GM21737 (cell line): ENCODE data around the gene GLOD4.

ENCODE experiments used
- ATAC-seq: cut with Tn5 transposase; IDR thresholded peaks from one replicate; pipeline ENCODE4 v1.9.1; 2021; ENCODE audit warnings: mild to moderate bottlenecking, moderate library complexity; ENCODE audit not compliant: unreplicated experiment

The GLOD4 gene

GRCh38 chr17:745406-745805, 36.7 kb downstream of the GLOD4 start:
- no peak for ATAC-seq

DNA sequence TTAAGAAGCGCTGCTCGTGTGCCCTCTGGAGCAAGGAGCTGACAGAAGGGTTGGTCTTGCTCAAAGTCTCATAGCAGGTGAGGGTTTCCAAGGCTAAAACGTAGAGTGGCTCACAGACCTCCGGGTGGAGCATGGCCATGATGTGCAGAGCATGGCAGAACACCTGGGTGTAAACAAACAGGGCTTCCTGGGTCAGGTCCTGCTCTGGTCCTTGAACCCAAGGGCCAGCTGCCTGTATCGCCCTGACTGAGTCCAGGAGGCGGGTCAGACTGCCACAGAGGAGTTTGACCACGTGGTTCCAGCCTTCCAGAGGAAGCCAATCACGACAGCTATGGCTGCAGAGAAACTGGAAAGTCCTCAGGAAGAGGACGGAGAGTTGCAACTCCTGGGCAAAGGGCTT, 37.1 kb downstream of the GLOD4 start:
- ATAC-seq = no peak

GRCh38 chr17:743139-743538, 38.9 kb downstream of the GLOD4 start:
- ATAC-seq = no peak

DNA sequence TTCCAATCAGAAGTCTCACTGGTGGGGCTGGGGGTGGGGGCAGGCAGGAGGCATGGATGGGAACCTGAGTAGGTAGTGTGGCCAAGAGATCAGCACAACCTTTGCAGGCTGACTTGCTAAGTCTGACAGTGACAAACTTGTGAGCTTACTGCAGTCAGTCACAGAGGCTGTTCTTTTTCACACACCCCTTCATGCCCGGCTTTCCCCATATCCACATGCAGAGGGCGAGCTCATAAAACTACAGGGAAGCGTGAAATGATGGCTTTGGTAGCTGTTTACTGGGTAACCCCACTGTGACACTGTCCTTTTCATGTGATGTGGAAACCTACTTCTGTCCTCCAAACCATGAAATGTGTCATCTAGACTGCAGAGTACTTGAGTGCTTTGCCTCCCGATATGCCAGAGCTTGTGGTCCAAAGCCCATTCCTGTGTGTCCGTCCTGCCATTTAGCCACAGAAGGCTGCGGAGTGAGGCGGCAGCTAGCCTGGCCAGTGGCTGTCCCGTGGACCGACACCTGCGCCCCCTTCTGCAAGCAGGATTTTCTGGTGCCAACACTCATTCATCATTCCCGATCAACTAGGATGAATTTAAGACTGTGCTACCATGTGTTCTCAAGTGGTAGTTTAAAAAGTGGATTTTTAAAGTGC, 39.8 kb downstream of the GLOD4 start:
- ATAC-seq = no peak

- ATAC-seq = peak; percentile 60
Observed at GRCh38 chr17:740240-741017, 41.7 kb downstream of the GLOD4 start.

GRCh38 chr17:737561-738113, 44.4 kb downstream of the GLOD4 start:
- no peak for ATAC-seq

- no peak for ATAC-seq
Observed at GRCh38 chr17:733743-734142, 48.3 kb downstream of the GLOD4 start.

DNA sequence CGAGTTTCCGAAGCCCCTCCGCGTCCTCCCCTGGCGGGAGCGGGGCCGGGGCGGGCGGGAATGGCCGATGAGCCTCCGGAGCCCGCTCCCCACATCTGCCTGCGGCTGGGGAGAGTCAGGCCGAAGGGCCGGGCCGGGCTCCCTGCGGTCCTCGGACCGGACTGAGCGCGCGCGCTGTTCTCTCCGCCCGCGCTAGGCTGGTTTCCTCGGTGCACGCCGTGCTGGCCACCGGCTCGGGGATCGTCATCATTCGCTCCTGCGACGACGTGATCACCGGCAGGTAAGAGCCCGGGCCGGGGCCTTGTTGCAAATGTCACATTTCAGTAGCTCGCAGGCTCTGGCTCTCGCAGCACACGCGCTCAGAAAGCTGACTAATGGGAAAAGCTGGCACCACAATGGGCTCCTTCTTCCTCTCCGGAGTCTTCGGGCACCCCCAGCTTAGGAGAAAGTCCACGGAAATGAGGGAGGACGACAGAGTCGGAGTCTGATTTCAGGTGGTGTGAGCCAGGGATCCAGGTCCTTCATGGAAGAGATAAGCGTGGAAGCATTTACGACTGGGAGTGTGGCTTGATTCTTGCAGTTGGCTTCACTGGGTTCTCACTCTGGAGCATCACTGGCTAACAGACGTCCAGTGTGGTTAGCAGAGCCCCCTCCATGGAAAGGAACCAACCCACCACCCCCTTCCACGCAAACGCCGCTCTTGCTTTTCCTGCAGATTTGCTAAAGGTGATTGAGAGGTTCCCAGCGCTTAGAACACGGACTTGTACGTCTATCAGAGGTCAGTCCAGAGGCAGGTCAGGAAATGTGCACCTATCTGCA, 49.0 kb downstream of the GLOD4 start:
- ATAC-seq = no peak

- no peak for ATAC-seq
Observed at GRCh38 chr17:732067-732901, 49.8 kb downstream of the GLOD4 start, which contains the start of gene TLCD3A. TSS of gene TLCD3A (plus strand) at chr17:732596. CDS start at chr17:732648, 52 bp downstream.

- no peak for ATAC-seq
Observed at GRCh38 chr17:731644-732066, 50.4 kb downstream of the GLOD4 start.

DNA sequence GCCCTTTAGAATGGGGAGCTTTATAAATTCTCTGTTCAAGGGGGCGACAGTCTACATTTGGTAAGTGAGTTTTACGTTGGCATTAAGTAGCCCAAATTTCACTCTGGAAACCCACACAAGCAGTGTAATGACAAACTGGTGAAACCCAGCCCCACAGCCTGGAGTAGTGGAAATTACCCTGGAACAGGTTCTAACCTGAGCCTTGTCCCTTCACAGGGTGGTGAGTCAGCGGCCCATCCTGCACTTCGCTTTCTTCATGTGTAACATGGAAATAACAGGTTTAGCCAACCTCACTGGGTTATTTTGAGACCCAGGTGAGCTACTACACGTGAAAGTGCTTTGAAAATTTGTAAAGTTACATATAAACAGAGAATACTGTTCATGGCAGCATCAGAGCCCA, 53.2 kb downstream of the GLOD4 start:
- ATAC-seq = no peak

DNA sequence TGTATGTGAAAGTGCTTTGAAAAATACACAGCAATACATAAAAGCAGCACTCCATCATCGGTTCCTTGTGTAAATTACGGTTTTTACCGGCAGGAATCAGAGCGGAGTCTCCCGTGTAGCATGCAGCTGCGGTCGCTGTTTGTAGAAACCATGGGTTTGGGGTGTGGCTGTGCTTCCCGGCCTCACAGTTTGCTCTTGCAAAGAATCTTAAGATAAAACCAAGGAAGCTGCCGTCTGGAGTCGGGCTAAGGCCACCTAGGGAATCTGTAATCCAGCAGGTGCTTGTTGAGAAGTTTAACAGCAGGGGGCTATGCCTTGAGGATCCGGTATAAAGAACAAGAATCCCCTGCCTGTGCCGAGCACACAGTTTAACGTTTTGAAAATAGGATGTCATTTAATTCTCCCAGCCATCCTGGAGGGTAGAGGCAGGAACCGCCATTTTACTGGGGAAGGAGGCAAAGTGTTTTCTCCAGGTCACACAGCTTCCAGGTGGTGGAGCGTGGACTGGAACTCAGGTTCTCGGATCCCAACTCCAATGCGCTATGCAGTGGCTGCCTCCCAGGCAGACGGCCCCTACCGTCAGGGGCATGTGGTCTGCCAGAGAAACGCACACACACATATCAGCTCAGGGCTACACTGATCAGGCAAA, 55.7 kb downstream of the GLOD4 start:
- no peak for ATAC-seq

GRCh38 chr17:725746-726145, 56.3 kb downstream of the GLOD4 start:
- ATAC-seq = no peak

GRCh38 chr17:725084-725483, 57.0 kb downstream of the GLOD4 start:
- no peak for ATAC-seq

DNA sequence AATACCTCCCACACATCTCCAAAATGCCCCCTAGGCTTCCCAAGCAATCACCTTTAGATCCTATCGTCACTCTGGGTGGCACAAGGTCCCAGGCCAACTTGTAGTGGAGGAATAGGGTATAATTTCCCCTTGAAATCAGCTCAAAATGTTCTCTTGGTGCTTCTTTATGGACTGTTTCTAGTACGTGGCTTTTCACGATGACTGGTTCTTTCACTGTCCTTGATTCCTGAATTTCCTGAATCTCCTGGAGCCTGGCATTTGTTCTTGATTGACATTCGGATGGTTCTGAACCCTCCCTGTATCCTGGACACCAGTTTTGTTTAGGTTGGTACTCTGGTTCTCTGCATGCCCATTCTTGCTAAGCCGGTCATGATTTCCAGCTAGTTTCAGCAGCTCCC, 60.5 kb downstream of the GLOD4 start:
- no peak for ATAC-seq

DNA sequence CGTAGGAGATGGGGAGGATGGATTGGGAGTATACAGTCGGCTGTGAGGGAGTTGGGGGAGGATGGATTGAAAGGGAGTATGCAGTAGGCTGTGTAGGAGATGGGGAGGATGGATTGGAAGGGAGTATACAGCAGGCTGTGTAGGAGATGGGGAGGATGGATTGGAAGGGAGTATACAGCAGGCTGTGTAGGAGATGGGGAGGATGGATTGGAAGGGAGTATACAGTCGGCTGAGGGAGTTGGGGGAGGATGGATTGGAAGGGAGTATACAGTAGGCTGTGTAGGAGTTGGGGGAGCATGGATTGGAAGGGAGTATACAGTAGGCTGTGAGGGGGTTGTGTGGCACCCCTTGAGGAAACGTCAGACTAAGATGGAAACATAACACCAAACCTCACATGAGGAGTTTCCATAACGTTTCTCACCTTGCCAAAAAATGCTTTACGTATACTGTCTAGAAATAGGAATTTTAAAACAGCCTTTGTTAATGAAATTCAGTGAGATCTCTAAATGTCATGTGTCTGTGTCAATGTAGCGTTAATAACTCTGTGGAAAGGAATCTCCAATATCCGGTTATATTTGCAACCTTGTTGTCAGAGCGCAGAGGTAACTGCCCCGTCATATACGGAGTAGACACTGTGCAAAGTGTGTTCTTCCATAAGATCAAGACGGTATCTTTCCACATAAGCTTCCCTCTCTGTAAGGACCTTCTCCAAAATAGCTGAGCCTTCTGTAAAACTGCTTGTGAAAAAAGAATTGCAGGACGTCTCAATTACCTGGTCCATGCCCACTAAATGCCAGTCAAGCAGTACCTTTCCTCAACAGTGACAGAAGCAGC, 61.2 kb downstream of the GLOD4 start:
- no peak for ATAC-seq

DNA sequence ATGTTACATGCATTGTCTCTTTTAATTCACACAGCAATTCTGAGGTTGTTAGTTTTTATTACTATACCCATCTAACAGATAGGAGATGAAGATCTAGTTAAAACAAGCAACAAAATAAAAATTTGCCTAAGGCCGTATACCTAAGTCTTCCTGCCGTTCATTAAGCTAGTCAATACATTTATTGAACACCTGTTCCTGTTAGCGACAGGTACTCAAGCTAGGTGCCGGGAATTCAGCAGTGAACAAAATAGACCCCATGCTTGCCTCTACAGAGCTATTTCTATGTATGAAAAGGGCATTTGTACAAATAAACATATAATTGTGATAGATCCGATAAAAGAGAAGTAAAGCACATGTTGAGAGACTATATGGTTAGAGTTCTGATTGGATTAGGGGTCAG, 64.0 kb downstream of the GLOD4 start:
- no peak for ATAC-seq
